GM11168 (cell line): ENCODE results near the gene KCNJ11.

Source experiments
- in situ Hi-C: fragments of 300-500 bp; cut with MboI; formaldehyde crosslinking; loops from one replicate; pipeline ENCODE4 v1.12.0; 2022; ENCODE audit warnings: low sequenced_read_pairs; ENCODE audit not compliant: unreplicated experiment

Gene KCNJ11

GRCh38 chr11:17393472-17393871, 5.0 kb upstream of the KCNJ11 start:
- in situ Hi-C loops, result no loop called here

DNA sequence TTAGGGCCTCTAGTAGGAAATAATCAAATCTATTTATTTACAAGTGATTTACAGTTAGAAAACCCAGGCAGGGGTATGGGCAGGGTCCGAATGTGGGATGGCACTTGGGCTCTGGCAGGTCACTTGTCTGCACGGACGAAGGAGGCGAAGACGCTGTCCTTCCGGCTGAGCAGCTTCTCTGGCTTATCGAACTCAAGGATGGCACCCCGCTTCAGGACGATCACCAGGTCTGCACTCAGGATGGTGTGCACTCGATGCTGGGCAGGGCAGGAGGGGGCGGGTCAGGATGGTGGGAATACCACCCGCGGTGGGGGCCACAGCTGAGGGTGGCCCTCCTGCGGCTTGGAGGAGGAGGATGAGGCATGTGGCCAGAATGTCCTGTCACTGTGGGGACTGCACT, 4.4 kb upstream of the KCNJ11 start:
- in situ Hi-C loops, result no loop called here

DNA sequence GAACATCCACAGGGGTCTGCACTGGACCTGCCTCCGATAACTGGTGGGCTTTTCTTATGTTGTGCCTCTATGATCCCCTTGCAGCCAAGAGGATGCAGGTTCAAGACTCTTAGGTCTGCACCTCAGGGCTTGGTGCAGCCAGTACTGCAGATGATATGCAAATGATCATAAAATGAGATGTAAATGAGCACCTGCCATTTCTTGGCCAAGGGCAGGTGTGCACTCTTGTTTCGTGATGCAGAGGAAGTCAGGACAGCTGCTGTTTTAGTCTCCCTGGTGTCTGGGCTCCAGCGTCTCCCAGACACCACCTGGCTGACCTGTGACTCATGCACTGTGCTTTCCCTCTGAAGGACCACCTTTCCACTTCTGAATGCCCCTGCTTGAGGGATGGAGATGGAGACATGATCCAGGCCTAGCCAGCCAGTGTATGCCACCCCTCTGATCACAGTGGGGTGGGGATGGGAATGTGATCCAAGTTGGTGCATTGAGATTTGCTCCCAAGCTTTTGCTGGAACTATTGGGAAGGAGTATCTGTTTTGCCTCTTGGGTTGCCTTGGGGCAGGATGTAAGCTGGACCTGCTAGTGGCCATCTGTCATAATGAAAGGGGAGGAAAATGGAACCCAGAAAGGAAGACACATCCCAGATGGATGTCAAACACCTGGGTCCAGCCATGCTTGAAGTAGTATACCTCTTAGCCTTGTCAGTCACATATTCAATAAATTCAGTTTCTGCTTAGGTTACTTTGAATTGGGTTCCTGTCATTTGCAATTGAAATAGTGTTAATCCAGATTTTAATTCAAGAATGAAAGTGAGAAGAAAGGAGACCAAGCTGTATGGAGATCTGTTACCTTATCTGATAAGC, 3.3 kb upstream of the KCNJ11 start:
- in situ Hi-C loops, result no loop called here

DNA sequence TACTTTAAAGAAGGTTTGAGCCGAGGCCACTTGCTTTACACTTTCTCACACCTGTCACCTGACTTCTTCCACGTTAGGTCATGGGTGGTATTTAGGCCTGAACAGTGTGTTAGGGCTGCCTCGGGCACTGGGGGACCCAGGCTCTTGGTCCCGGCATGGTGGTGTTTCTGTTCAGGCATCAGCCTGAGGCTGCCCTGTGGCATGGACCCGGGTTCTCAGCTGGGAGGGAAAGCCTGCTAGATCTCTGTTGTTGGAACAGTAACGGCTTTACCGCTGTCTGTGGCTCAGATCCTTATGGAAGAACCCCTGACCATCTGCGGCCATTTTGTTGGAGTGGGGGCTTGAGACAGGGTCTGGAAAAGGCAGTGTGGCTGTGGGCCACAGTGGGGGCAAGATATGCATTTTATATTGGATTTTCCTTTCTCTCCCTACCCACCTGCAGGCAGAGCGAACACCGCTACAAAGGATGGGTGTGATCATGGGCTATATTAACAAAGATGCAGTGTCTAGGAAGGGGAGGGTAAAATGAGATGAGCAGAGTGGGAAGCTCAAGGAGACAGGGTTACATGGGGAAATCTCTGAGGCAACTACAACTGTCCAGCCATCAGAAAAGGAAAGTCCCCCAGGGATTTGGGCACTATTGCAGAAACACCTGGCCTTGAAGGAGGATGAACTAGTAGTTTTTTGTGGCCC, 1.6 kb upstream of the KCNJ11 start:
- in situ Hi-C loops, result no loop called here

- in situ Hi-C loops, result no loop called here
These were observed 925 bp upstream of the KCNJ11 start for GRCh38 chr11:17389211-17389956.

DNA sequence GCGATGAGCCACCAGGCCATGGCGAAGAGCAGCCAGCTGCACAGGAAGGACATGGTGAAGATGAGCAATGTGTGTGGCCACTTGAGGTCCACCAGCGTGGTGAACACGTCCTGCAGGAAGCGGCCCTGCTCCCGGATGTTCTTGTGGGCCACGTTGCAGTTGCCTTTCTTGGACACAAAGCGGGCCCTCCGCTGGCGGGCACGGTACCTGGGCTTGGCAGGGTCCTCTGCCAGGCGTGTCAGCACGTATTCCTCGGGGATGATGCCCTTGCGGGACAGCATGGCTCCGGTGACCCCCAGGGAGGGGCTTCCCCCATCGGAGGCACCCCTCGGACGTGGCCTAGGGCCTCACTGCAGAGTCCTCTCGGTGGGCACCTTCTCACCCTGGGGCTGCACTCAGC, 648 bp downstream of the KCNJ11 start:
- in situ Hi-C loops, result no loop called here

GRCh38 chr11:17387254-17387653, 1.2 kb downstream of the KCNJ11 start:
- in situ Hi-C loops, result no loop called here

DNA sequence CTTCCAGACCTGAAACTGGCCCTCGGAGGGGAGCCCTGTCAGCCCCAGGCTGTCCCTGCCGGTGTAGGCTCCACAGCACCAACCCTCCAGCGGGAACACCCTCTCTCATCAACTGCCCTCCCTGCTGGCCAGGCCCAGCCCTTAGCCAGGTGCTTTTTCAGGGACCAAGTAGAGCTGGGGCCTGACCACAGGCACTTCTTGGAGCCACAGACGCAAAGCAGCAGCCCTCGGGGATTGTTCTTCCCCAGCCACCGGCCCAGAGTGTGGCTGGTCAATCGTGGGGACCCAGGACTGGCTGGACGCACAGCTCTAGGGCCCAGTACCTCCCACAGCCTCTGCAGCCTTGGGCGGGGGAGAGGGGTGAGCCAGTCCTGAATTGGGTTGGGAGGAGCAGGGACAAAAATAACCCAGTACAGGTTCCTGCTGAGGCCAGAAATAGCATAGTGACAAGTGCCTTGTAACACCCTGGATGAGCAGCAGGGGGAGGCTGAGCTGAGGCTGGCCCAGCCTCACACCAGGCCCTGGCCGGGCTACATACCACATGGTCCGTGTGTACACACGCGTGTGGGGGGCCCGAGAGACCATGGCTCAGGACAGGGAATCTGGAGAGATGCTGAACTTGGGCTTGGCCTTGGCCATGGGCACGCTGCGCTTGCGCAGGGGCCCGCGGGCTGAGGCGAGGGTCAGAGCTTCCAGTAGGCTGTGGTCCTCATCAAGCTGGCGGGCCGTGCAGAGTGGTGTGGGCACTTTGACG, 2.0 kb downstream of the KCNJ11 start:
- in situ Hi-C loops, result no loop called here

DNA sequence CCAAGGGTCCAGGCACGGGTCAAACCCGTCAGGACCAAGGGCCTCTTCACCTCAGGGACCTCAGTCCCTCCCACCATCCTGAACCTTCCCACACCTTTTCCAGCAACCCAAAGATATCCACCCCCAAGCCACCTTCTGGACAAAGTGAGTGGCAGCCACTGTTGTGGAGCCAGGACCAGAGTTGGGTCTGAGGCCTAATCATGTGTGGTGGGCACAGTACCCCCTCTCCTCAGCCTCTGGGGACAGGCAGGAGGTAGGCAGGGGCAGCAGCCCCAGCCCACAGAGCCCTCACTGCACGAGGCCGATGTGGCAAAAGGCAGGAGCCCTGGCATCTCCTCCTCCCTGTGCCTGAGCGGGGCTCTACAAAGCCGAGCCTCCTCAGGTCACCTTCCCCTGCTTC, 2.5 kb downstream of the KCNJ11 start:
- in situ Hi-C loops, result no loop called here

DNA sequence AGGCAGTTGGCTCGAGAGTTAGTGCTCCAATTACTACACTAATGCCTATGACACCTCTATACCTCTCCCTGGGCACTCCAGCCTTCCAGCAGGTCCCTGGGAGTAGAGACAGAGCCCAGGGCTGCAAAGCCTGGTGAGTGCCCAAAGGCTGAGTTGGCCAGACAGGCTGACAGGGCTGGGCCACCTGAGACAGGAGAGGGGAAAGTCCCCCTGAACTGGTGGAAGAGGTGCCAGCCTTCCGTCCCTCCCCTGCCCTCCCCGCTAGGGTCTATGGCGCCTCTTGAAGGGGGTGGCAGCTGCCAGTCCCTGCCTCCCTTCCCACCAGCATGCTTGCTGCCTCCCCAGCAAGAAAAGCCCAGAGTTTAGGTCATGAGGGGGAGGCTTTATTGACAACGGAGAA, 3.0 kb downstream of the KCNJ11 start:
- in situ Hi-C loops, result no loop called here

DNA sequence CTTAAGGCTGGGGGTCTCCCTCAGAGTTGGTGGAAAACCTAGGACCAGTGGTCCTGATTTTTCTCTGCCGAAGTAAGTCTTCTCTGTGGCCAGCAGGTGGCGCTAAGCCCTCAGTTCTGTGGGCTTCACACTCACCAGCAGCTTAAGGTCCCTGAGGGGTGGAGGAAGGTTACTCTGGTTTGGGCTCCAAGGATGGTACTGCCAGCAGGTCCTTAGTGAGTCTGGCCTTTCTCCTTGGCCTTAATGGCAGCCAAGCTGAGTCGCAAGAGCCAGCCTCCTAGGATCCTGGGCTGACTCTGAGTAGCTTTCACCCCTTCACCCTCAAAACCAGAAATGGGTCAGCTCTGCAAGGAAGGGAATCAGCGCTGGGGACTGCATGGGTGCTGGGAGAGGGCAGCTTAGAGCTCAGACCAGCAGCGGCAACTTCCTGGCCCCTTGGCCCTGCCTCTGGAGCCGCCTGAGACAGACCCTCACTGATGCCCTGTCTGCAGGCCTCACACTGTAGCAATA, 4.4 kb downstream of the KCNJ11 start:
- in situ Hi-C loops, result loop anchor here (5.0 kb wide), 1 partner anchor 123 kb away; no protein-coding TSS in a partner anchor

DNA sequence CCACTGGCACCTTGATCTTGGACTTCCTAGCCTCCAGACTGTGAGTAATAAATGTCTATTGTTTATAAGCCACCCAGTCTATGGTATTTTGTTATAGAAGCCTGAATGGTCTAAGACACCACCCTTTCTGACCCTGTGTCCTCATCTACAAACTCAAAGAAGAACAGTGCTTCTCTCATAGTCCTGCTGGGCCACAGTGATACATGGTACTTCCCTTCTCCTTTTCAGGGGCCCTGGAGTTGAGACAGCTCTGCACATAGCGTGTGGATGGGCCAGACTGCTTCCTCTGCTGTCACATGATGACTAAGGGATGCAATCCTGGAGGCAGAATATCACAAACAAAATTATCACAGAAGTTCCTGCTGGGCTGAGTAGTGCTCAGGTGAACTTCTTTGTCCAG, 5.0 kb downstream of the KCNJ11 start:
- in situ Hi-C loops, result loop anchor here (5.0 kb wide), 1 partner anchor 124 kb away; no protein-coding TSS in a partner anchor

DNA sequence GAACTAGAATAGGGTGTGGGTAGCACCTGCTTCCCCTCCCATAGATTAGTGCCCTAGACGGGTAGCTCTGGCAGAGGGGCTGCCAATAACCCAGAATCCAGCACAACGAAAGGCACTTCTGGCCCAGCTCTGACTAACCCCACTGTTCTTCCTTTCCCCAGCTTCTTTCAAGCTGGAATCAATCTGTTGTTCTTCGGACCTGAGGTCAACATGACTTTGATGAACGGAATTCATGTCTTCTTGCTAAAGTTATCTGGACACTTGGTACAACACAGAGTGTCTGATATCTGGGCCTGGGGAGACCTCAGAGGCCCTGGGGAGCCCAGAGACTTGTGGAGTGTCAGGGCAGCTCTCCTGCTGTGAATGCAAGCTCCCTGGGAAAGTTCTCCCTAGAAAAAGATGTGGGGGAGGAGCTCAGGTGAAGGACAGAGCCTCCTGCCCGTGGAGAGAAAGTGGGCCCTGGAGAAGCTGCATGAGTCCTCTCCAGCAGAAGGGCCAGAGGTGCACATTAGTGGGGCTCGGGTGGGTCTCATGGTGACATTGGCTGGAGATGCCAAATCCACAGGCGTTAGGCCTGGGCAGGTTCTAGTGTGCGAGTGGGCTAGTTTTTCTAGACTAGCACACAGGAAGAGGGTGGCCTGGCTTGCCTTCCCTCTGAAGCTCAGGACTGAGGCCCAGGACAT, 6.3 kb downstream of the KCNJ11 start:
- in situ Hi-C loops, result loop anchor here (5.0 kb wide), 1 partner anchor 125 kb away; no protein-coding TSS in a partner anchor

DNA sequence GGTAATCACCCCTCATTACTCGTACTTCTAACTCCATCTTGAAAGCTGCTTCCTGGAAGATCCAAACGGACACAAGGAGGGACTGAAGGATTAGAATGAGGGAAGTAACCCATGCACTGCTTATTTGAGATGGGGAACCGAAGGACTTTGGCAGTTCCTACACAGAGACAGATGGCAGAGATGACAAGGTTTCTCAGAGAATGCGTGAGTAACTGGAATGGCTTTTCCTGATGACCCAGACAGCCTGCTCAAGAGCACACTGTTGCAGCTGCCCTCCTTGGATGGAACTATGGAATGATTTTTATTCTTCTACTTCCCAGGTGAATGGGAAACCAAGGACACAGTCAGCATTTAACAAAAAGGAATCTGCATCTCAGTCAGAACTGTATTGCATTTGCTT, 7.3 kb downstream of the KCNJ11 start:
- in situ Hi-C loops, result loop anchor here (5.0 kb wide), 1 partner anchor 126 kb away; no protein-coding TSS in a partner anchor

DNA sequence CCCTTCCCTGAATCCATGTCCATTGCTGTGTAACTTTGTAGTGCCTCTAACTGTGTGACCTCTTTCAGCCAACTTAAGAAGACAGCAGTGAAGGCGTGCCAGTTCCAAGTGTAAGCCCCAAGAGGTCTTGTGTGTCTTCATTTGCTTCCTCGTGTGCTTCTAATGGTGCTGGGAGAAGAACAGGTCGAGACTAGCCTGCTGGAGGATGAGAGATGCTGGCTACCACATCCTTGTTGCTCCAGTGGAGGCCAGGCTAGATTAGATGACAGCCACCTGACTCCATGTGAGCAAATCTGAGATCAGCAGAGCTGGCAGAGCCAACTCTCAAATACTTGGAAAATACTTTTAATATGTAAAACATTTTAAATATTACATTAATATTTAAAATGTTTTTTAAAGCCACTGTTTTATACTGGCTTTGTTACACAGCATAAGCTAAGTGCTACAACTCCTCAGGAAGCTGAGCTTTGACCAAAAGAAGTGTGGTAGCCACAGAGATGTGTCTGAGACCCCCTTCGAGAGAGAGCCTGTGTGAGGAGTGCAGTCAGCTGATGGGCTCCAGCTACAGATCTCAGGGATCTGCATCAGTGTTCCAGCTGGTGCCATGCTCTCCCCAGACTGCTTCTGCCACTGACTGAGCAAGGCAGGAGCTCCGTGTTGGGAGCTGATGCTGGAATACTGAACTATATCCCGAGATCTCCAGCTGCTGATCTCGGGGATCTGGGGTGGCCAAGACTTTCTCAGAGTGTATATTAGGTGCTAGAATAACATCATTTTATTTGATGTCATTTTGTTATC, 8.9 kb downstream of the KCNJ11 start:
- in situ Hi-C loops, result loop anchor here (5.0 kb wide), 1 partner anchor 128 kb away; no protein-coding TSS in a partner anchor

- in situ Hi-C loops, result no loop called here
These were observed 9.8 kb downstream of the KCNJ11 start for GRCh38 chr11:17378655-17379054.

DNA sequence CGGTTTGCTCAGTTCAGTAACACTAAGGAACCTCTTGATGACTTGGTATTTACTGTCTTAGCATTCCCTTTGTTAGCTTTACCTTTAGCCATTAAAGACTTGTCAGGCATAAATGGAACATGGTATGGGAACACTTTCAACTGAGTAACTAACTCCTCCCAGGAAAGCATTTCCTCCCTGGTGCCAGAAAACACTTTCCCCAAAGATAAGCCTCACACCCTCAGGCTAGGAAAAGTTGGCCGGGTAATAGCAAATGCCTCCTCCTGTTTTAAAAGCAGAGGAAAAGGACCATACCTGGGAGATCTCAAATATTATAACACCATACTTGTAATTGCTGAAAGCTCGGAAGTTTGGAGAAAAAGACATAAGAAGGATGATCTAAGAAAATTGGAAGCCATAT, 12.0 kb downstream of the KCNJ11 start:
- in situ Hi-C loops, result no loop called here

DNA sequence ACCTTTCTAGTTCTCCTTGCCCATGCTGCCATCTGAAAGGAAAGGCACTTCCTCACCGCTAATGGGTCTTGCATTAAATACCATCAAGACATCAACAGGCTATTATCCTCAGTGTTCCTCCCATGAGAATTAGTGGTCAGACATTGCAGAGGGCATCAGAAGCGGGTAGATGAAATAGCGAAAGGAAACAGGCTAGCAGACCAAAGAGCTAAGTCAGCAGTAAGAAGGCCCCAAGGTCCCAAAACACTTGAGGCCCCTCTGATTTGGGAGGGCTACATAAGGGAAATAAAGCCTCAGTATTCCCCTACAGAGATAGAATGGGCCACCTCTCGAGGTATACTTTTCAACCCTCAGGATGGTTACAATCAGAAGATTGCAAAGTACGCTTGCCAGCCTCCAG, 12.9 kb downstream of the KCNJ11 start:
- in situ Hi-C loops, result no loop called here
